GM19023 (cell line): Measurements from ENCODE around the gene FAM78A.

Experiments
- ATAC-seq: cut with Tn5 transposase; IDR thresholded peaks from one replicate; pipeline ENCODE4 v1.9.1; 2021; ENCODE audit warnings: mild to moderate bottlenecking, moderate library complexity; ENCODE audit not compliant: unreplicated experiment

FAM78A gene

GRCh38 chr9:131240047-131240921, 36.0 kb downstream of the FAM78A start:
- no peak for ATAC-seq

GRCh38 chr9:131239161-131239975, 36.9 kb downstream of the FAM78A start:
- ATAC-seq: no peak

DNA sequence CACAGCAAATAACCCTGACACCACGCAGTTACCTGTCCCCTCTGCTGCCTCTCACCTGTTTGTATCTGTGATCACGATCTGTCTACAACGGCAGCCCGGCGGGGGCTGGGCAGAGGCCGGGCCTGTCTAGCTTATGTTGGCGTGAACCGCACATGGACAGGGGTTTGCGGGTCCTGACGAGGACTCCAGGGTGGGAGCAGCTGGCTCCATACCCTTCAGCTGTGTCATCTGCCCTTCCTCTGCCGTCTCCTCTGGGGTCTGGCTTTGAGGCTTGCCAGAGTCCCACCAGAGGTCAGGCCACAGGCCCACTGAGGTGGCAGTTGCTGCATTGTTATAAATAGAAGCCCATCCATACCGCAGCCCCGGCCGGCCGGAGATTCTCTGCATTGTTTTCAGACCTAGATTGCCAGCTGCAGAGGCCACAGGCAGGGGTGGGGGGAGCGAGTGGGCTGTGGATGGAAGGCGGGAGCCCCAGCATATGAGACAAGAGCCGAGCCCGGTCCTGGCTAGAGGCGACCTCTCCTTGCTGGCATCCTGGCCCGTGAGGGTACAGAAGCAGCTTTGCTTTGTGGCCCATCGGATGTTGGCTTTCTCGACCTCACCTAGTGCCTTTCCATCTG, 37.8 kb downstream of the FAM78A start:
- ATAC-seq: no peak

DNA sequence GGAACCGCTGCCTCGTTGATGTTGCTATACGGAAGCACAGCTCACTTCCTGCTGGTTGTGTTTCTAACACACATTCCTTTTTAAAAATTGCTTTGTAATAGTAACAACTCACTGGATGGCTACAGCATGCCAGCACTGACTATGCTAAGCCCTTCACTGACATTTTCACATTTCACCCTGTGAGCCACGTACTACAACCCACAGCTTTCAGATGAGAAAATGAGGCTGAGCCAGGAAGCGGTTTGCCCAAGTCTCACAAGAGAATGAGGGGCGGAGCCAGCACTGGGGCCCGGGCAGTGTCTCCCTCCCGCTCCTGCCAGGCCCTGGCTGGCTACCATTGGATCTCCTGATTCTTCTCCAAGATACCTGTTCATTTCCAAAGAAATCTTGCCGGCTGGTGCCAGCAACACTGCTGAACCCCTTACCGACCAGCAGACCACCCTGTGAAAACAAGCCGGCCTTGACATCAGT, 38.3 kb downstream of the FAM78A start:
- ATAC-seq: peak; percentile 88

GRCh38 chr9:131237291-131237690, 39.0 kb downstream of the FAM78A start:
- no peak for ATAC-seq

GRCh38 chr9:131236761-131237160, 39.5 kb downstream of the FAM78A start:
- ATAC-seq: no peak

DNA sequence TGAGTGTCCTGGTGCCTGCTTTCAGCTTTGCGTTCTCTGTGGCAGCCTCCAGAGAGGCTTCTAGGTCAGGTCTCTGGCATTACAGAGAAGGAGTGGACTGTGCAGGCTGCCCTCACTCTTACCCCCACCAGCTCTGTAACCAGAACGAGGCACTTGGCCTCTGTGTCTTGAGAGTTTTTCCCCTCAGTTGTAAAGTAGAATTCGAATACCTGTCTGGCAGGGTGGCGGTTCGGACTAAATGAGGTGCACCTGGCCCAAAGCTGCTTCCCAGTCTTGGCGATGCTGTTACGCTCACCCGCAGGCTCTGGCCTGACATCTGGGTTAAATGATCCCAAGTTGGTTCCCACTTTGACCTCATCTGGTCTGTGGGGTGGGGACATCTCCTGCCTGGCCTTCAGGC, 40.1 kb downstream of the FAM78A start:
- no peak for ATAC-seq

- ATAC-seq: no peak
Measured at GRCh38 chr9:131235480-131235851, 40.8 kb downstream of the FAM78A start.

- ATAC-seq: no peak
Measured at GRCh38 chr9:131234799-131235479, 41.4 kb downstream of the FAM78A start.

- no peak for ATAC-seq
Measured at GRCh38 chr9:131233995-131234394, 42.3 kb downstream of the FAM78A start.

DNA sequence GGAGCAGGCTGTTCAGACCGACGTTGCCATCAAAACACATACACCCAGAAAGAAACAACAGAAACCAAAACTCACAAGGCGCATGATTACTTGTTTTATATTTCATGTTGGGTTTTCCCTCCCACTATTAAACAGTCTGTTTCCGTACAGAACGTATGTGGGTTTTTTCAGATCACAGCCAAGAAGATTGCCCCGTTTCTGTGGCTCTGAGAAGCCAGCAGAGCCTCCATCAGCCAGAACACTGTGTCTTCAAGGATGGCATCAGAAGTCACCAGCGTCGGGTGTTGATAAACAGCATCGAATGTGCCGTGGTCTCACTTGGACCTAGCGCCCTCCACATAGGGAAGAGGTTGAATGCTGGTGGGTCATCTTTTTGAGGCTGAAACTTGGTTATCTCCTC, 42.8 kb downstream of the FAM78A start:
- no peak for ATAC-seq

DNA sequence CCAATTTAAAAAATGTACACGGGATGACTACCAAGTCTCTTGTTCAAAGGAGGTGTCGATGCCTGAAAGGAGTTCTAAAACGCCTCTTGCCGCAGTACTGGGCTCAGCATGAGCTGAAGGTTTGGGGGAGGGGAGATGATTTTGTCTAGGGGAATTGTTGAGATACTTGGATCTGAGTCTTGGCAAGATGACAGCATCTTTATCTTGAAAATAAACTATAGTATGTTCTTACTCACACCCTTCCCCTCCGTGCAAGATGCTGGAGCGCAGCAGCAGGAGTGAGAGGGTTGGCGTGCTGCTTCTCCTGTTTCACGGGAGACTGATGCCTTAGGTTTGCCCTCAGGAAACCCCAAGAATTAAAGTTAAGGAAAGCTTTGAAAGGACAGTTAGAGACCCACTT, 47.3 kb downstream of the FAM78A start:
- ATAC-seq: no peak

- ATAC-seq: no peak
Measured at GRCh38 chr9:131227959-131228460, 48.3 kb downstream of the FAM78A start.

GRCh38 chr9:131227112-131227958, 49.0 kb downstream of the FAM78A start:
- no peak for ATAC-seq

DNA sequence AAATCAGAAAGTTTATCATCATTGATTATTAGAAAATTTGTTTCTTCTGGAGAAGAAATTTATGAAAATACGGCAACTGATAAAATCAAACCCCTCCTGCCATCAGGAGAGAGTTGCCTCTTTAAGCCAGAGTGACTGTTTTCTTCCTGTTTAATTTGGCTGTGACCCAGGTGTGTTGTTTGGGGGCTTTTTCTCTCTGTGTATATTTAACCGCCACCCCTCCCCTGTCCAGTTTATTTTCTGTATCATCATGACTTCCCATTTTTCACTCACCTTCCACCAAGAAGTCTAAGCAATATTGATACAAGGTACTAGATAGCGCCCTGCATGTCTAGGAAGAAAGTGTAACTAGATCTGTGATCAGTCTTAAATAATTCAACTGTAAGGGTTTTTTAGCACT, 50.1 kb downstream of the FAM78A start:
- ATAC-seq: no peak

DNA sequence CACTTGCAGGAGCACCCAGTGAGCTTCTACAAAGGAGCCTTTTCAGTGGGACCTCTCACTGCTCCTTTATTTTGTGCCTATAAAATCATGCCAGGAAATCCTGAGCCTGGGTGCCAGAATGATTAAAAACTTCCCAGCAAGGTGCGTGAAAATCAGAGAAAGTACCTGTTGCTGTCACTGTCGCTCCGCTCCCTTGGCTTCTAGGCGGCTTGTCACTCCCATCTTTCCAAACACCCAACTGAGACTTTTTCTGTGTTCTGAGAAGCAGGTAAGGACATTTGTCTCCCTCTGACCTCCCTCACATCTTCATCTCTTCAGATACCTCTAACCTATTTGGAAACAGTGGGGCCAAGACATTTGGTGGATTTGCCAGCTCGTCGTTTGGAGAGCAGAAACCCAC, 53.9 kb downstream of the FAM78A start:
- ATAC-seq: no peak

DNA sequence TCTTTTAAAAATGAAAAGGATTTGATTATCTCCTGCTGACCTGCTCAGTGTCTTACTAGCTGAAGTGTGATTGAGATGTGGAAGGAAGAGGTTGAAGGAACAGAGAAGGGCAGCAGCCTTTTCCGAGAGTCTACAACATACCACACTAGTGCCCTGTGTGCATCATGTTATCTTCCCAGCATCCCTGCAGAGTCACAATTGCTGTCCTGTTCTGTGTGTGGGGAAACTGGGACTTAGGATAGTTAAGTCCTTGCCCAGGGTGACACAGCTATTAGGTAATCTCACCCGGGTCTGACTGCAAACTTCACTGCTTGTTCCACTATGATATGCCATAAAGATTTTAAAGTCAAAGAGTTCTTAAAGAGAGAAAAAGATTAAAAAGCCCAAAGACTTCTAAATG, 55.8 kb downstream of the FAM78A start:
- no peak for ATAC-seq

GRCh38 chr9:131218370-131218769, 57.9 kb downstream of the FAM78A start:
- no peak for ATAC-seq

- no peak for ATAC-seq
Measured at GRCh38 chr9:131217331-131218031, 58.8 kb downstream of the FAM78A start.
